SK-N-SH (cell line): Measurements from ENCODE around the gene WWOX. TPM values are rescaled to one million over a fixed set of nuclear protein-coding genes. Genes with fewer than 3 reads are reported as not detected.

ENCODE experiments used
- CTCF ChIA-PET: fragments of 300-600, 350-600 bp; formaldehyde crosslinking; extraction: SDS; loops from one replicate; lab custom pipeline; 2021; lab: Yijun Ruan, JAX
- POLR2A ChIA-PET: fragments of 350-600 bp; sonication (Branson Sonifier 250); formaldehyde crosslinking; extraction: SDS; loops from one replicate; lab custom pipeline; 2020; ENCODE audit warnings: antibody characterized with exemption, inconsistent platforms; lab: Yijun Ruan, JAX
- DNase-seq: peaks from one replicate; pipeline ENCODE4 v3.0.0; 2012
- H2AFZ ChIP-seq: fragments of 200-600 bp; sonication (generic); 2 replicates; pipeline ENCODE4 v1.8.1; 2016; ENCODE audit warnings: antibody characterized with exemption, mild to moderate bottlenecking, low read depth
- H3F3A ChIP-seq: fragments of 200-600 bp; sonication (generic); replicated peaks from 2 replicates; pipeline ENCODE3; 2016; ENCODE audit warnings: antibody characterized with exemption, mild to moderate bottlenecking; ENCODE audit not compliant: insufficient read depth
- H3K27ac ChIP-seq, 2 experiments: fragments of 200-500 bp in 1 of 2; fragments of 200-600 bp in 1 of 2; sonication (Bioruptor generic) in 1 of 2; sonication (generic), shearing (Covaris generic) in 1 of 2; 2 replicates each; pipeline versions ENCODE4 v1.5.1 to v1.6.1; 2014 to 2016; ENCODE audit warnings: low read depth in 2 of 2, inconsistent platforms in 1 of 2, low read length in 1 of 2, mild to moderate bottlenecking in 1 of 2, mixed read lengths in 1 of 2
- H3K27me3 ChIP-seq: fragments of 200-600 bp; sonication (generic), shearing (Covaris generic); 2 replicates; pipeline ENCODE4 v1.6.1; 2016; ENCODE audit warnings: mixed run types; ENCODE audit not compliant: insufficient read depth
- H3K36me3 ChIP-seq, 2 experiments: fragments of 200-500 bp in 1 of 2; fragments of 200-600 bp in 1 of 2; sonication (Bioruptor generic) in 1 of 2; sonication (generic) in 1 of 2; replicated peaks in 1 of 2; 2 replicates each; pipeline versions ENCODE3 to v1.5.1; 2014 to 2016; ENCODE audit warnings: low read length in 1 of 2, mild to moderate bottlenecking in 1 of 2; ENCODE audit not compliant: insufficient read depth in 2 of 2, control insufficient read depth in 1 of 2
- H3K4me1 ChIP-seq, 2 experiments: fragments of 200-500 bp in 1 of 2; fragments of 200-600 bp in 1 of 2; sonication (Bioruptor generic) in 1 of 2; sonication (generic), shearing (Covaris generic) in 1 of 2; 2 replicates each; pipeline versions ENCODE4 v1.5.1 to v1.6.1; 2014 to 2016; ENCODE audit warnings: low read depth in 1 of 2, low read length in 1 of 2, mixed run types in 1 of 2; ENCODE audit not compliant: insufficient read depth in 2 of 2, control insufficient read depth in 1 of 2
- H3K4me2 ChIP-seq: fragments of 200-600 bp; sonication (generic), shearing (Covaris generic); 2 replicates; pipeline ENCODE4 v1.6.1; 2017; ENCODE audit warnings: mixed run types
- H3K4me3 ChIP-seq, 2 experiments: fragments of 200-500 bp in 1 of 2; fragments of 200-600 bp in 1 of 2; sonication (Bioruptor generic) in 1 of 2; sonication (generic), shearing (Covaris generic) in 1 of 2; 2 replicates each; pipeline versions ENCODE4 v1.5.1 to v1.8.1; 2014 to 2016; ENCODE audit warnings: low read depth in 2 of 2, inconsistent platforms in 1 of 2, low read length in 1 of 2, mild to moderate bottlenecking in 1 of 2, mixed read lengths in 1 of 2, moderate library complexity in 1 of 2
- H3K79me2 ChIP-seq: fragments of 200-600 bp; sonication (generic); 2 replicates; pipeline ENCODE4 v1.8.1; 2017; ENCODE audit warnings: mild to moderate bottlenecking; ENCODE audit not compliant: insufficient read depth
- H3K9ac ChIP-seq: fragments of 200-600 bp; sonication (generic); 2 replicates; pipeline ENCODE4 v1.6.1; 2017; ENCODE audit warnings: mixed run types
- H3K9me2 ChIP-seq: fragments of 200-600 bp; sonication (generic); 2 replicates; pipeline ENCODE4 v1.6.1; 2017; ENCODE audit warnings: mixed run types
- H3K9me3 ChIP-seq: fragments of 200-600 bp; sonication (generic); 2 replicates; pipeline ENCODE4 v1.6.1; 2017; ENCODE audit warnings: mixed run types, mild to moderate bottlenecking, moderate library complexity
- H4K20me1 ChIP-seq: fragments of 200-600 bp; sonication (generic); 2 replicates; pipeline ENCODE4 v1.6.1; 2017; ENCODE audit warnings: mild to moderate bottlenecking, mixed run types; ENCODE audit not compliant: insufficient read depth
- CHD2 ChIP-seq: fragments of 150-350 bp; IDR thresholded peaks from 2 replicates; pipeline ENCODE4 v1.6.1; 2018; ENCODE audit warnings: low read length; ENCODE audit not compliant: partially characterized antibody
- ELF1 ChIP-seq: IDR thresholded peaks from 2 replicates; pipeline ENCODE4 v1.4.0; 2012
- FOSL2 ChIP-seq: IDR thresholded peaks from 2 replicates; pipeline ENCODE4 v1.4.0; 2012; ENCODE audit warnings: low read depth, mild to moderate bottlenecking, moderate library complexity, borderline replicate concordance
- FOXJ3 ChIP-seq: sonication (generic); formaldehyde crosslinking; IDR thresholded peaks from 2 replicates; pipeline ENCODE4 v1.5.1; 2020; ENCODE audit warnings: mild to moderate bottlenecking, missing genetic modification reagents
- JUND ChIP-seq: IDR thresholded peaks from 2 replicates; pipeline ENCODE4 v1.4.0; 2012
- RCOR1 ChIP-seq: fragments of 150-350 bp; IDR thresholded peaks from 2 replicates; pipeline ENCODE4 v1.6.1; 2017; ENCODE audit warnings: antibody characterized with exemption, low read length
- RXRA ChIP-seq: IDR thresholded peaks from 2 replicates; pipeline ENCODE4 v1.4.0; 2012; ENCODE audit warnings: low read depth, mild to moderate bottlenecking, borderline replicate concordance
- SIN3A ChIP-seq: IDR thresholded peaks from 2 replicates; pipeline ENCODE4 v1.6.1; 2012; ENCODE audit warnings: low read depth, mild to moderate bottlenecking, low read length, moderate library complexity, borderline replicate concordance
- TAF1 ChIP-seq: IDR thresholded peaks from 2 replicates; pipeline ENCODE4 v1.6.1; 2012; ENCODE audit warnings: low read depth, mild to moderate bottlenecking, low read length, moderate library complexity, borderline replicate concordance
- TCF12 ChIP-seq: IDR thresholded peaks from 2 replicates; pipeline ENCODE4 v1.4.0; 2012
- WGBS: methylation state at CpG from one replicate; pipeline ENCODE4 v1.1.6; 2017; ENCODE audit warnings: low lambda C conversion rate; 5-methylcytosine and 5-hydroxymethylcytosine counted together
- polyA plus RNA-seq, 3 experiments: library from polyadenylated mRNA; depleted of rRNA; stranded (reverse); fragments of >200 nt; gene quantifications; 2 replicates each; pipeline ENCODE4 v1.2.3, GENCODE V29; 2012
- TF ChIP-seq, protein P1 (sequence below): IDR thresholded peaks from 2 replicates; pipeline ENCODE4 v1.4.0; 2012; ENCODE audit warnings: low read depth
- TF ChIP-seq, protein P2 (sequence below): fragments of 150-350 bp; IDR thresholded peaks from 2 replicates; pipeline ENCODE4 v1.6.1; 2017; ENCODE audit warnings: antibody characterized with exemption, low read length, low read depth, borderline replicate concordance
- TF ChIP-seq, protein P3 (sequence below): IDR thresholded peaks from 2 replicates; pipeline ENCODE4; 2012
- TF ChIP-seq, protein P4 (sequence below): fragments of 150-350 bp; IDR thresholded peaks from 2 replicates; pipeline ENCODE4 v1.6.1; 2016; ENCODE audit warnings: mild to moderate bottlenecking, low read depth, low read length
- TF ChIP-seq, protein P5 (sequence below): IDR thresholded peaks from 2 replicates; pipeline ENCODE4 v1.4.0; 2012; ENCODE audit warnings: low read depth, borderline replicate concordance

The WWOX gene
- polyA plus RNA-seq, 1 of the 3 experiments (the other 2 are of a cell fraction), result 10.8 TPM

DNA sequence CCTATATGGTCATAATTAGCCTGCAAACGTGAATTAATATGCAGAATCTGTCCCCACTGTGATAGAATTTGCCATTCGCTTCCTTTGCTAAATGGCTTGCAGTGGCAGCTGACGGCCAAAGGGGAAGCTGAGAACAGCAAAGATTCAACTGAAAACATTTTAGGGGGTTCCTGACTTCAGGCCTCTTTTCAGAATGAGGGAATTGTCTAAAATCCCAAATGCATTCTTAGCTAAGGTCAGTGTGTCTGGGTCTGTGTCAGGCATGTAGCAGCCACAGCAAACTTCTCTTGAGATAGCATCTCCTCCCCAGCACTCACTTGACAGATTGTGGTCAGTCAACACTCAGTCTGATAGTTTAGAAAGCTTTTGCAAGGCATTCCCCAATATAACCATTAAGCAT, 701.1 kb downstream of the WWOX start:
- Histone ChIP-seq H2AFZ (no peak overlapping the region), H4K20me1 (no peaks in the 10 kb centered on the region), H3K27me3 (no peaks in the 10 kb centered on the region), H3K9me2 (no peaks in the 10 kb centered on the region), H3K27ac (no peak overlapping the region), H3F3A (no peaks in the 10 kb centered on the region), H3K79me2 (no peaks in the 10 kb centered on the region), H3K4me1 (no peaks in the 10 kb centered on the region), H3K4me2 (no peak overlapping the region), H3K9ac (no peak overlapping the region), H3K36me3 (no peaks in the 10 kb centered on the region), H3K4me3 (no peak overlapping the region), H3K9me3 (no peaks in the 10 kb centered on the region; the same call in 1 of the 2 replicates)
- ChIA-PET POLR2A (no interaction called here), CTCF (interaction anchor here (0.7 to 1.1 kb wide), 2 partner anchors 30 to 81 kb away, joined by 3 to 4 read pairs; no protein-coding TSS in a partner anchor)
- TF ChIP-seq TAF1, result no peak
- no peak for TF ChIP-seq RXRA
- TF ChIP-seq JUND, result no peak
- TF ChIP-seq, protein P1, sequence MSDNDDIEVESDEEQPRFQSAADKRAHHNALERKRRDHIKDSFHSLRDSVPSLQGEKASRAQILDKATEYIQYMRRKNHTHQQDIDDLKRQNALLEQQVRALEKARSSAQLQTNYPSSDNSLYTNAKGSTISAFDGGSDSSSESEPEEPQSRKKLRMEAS, result no peak
- TF ChIP-seq FOXJ3 (CRISPR knock-in tag), result no peak
- TF ChIP-seq, protein P2, sequence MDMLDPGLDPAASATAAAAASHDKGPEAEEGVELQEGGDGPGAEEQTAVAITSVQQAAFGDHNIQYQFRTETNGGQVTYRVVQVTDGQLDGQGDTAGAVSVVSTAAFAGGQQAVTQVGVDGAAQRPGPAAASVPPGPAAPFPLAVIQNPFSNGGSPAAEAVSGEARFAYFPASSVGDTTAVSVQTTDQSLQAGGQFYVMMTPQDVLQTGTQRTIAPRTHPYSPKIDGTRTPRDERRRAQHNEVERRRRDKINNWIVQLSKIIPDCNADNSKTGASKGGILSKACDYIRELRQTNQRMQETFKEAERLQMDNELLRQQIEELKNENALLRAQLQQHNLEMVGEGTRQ, result no peak
- TF ChIP-seq, protein P3, sequence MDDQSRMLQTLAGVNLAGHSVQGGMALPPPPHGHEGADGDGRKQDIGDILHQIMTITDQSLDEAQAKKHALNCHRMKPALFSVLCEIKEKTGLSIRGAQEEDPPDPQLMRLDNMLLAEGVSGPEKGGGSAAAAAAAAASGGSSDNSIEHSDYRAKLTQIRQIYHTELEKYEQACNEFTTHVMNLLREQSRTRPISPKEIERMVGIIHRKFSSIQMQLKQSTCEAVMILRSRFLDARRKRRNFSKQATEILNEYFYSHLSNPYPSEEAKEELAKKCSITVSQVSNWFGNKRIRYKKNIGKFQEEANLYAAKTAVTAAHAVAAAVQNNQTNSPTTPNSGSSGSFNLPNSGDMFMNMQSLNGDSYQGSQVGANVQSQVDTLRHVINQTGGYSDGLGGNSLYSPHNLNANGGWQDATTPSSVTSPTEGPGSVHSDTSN, result no peak
- TF ChIP-seq RCOR1, result no peak
- TF ChIP-seq SIN3A, result no peak
- TF ChIP-seq, protein P4, sequence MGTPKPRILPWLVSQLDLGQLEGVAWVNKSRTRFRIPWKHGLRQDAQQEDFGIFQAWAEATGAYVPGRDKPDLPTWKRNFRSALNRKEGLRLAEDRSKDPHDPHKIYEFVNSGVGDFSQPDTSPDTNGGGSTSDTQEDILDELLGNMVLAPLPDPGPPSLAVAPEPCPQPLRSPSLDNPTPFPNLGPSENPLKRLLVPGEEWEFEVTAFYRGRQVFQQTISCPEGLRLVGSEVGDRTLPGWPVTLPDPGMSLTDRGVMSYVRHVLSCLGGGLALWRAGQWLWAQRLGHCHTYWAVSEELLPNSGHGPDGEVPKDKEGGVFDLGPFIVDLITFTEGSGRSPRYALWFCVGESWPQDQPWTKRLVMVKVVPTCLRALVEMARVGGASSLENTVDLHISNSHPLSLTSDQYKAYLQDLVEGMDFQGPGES, result no peak
- TF ChIP-seq FOSL2, result no peak
- TF ChIP-seq, protein P5, sequence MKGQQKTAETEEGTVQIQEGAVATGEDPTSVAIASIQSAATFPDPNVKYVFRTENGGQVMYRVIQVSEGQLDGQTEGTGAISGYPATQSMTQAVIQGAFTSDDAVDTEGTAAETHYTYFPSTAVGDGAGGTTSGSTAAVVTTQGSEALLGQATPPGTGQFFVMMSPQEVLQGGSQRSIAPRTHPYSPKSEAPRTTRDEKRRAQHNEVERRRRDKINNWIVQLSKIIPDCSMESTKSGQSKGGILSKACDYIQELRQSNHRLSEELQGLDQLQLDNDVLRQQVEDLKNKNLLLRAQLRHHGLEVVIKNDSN, result no peak
- no peak for TF ChIP-seq TCF12
- TF ChIP-seq CHD2, result no peak
- TF ChIP-seq ELF1, result no peak
- DNase-seq, result no peak
- WGBS, result 30% methylated on average over 3 of the region's 3 CpGs
